Caki2 (cell line): ENCODE measurements around the gene PIGC. TPM values are rescaled to one million over a fixed set of nuclear protein-coding genes. Genes with fewer than 3 reads are reported as not detected.

Experiments used
- DNase-seq: peaks from one replicate; pipeline ENCODE4 v3.0.0-alpha.2; 2015; ENCODE audit warnings: low read depth
- in situ Hi-C: cut with HindIII; loops from 2 replicates; pipeline ENCODE4 v1.10.0; 2016; ENCODE audit warnings: low sequenced_read_pairs, low pct_unique_long_range_greater_than_20kb, mixed read lengths
- total RNA-seq: library from RNA; depleted of rRNA; stranded (reverse); fragments of >200 nt; shearing (Covaris generic); gene quantifications from 2 replicates; pipeline ENCODE4 v1.2.3, GENCODE V29; 2014; ENCODE audit warnings: low replicate concordance

PIGC gene
- total RNA-seq, 1 experiment from 2014 or later: 27.1 TPM

DNA sequence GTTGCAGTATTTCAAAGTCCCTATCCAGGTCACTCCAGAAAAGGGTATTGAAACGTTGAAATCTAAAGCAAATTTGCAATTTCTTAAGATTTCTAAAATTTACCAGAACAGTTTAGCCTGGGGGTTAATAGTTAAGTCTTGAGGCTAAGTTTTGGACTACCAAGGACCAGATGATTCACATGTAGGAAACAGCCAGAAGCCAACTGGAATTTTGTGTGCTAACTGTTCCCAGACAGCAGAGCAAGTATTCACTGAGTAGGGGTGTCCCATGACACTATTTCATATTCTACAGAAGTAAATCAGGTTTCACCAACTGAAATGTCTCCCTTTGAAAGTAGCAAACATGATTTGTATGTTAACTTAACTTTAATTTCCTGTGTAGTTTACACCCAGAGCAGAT is 34.9 kb downstream of the PIGC start:
- in situ Hi-C loops: no loop called here
- DNase-seq: no peak

GRCh38 chr1:172406968-172407367 is 36.9 kb downstream of the PIGC start:
- in situ Hi-C loops: no loop called here
- no peak for DNase-seq

DNA sequence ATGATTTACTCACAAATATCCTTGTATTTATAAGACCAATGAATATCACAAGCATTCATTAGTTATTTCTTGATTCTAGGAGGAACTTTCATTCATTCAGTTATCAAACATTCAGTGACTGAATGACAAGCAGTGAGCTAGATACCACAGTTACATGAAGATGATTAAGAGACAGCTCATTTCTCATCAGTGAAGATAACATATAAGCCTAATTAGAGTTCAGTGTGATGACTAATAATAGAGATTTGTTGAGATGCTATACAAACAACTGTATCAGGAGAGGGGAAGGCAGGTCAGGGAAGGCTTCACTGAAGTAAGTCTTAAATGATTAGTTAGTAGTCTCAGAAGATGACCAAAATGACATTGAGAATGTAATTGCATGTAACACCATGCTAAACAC is 38.0 kb downstream of the PIGC start:
- in situ Hi-C loops: no loop called here

DNA sequence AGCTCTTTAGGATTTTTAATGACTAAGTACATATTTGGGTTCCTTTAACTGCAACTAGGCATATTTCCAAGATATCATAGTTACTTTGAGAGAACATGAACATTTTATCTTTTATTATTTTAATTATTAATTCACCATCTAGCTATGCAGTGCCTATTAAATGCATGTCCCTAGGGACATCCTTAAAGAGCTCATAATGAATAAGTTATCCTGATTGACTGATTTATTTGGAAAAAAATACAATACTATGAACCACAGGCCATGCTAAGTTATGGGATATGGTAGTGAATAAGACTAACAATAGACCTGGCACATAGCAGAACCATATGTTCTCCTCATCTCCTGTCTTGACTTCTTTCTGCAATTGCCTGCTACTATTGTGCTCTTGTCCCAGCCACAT is 39.7 kb downstream of the PIGC start:
- no peak for DNase-seq
- in situ Hi-C loops: no loop called here

More for the DNA sequence above, 38.0 kb downstream of the PIGC start:
- DNase-seq: no peak

DNA sequence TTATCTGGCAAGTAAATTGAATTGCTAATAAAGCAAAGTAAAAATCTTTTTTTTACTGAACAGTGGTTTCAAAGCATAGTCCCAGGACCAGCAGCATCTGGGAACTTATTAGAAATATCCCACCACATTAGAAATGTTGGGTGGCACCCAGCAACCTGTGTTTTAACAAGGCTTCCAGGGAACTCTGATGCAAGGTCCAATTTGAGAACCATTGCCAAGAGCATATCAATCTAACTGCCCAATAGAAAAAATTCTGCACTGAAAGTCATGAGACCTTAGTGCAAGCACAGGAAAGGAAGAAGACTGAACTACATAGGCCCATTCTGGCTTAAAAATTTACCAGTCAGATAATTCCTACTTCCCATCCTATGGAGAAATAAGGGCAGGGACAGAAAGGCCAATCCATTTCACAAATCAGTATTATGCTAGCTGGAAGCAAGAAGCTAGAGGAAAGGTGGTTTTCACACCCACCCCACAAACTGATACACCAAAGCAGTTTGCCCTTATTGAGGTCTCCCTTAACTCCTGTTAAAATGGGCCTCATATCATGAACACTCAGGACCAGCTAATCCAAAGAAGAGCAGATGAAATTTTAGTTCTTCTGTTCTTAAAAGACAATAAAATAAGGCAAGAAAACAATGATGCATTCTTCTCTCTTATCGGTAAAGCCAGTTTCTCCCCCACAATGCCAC is 40.8 kb downstream of the PIGC start:
- in situ Hi-C loops: no loop called here
- no peak for DNase-seq

GRCh38 chr1:172401892-172402291 is 42.0 kb downstream of the PIGC start:
- DNase-seq: no peak
- in situ Hi-C loops: no loop called here

GRCh38 chr1:172401477-172401876 is 42.4 kb downstream of the PIGC start:
- no peak for DNase-seq
- in situ Hi-C loops: no loop called here

DNA sequence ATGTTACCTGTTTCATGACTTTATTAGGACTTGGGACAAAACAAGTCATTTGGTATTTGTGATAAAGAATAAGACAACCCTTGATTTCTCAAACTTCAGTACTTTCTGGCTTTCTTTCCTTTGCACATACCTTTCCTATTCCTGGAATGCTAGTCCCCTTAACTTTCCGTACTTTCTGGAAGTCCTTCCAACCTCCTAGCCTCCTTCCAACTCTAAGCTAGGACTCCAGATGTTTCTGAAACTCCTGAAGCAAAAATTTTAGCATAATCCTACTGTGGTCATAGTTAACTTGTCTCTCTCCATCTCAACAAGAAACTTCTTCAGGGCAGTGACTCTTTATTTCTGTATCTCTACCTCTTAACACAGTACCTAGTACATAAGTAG is 43.2 kb downstream of the PIGC start:
- in situ Hi-C loops: no loop called here
- DNase-seq: no peak

GRCh38 chr1:172399756-172400721 is 43.8 kb downstream of the PIGC start:
- peak; percentile 10 for DNase-seq
- in situ Hi-C loops: no loop called here

GRCh38 chr1:172398970-172399755 is 44.7 kb downstream of the PIGC start:
- in situ Hi-C loops: no loop called here
- DNase-seq: peak; percentile 83

GRCh38 chr1:172398193-172398592 is 45.7 kb downstream of the PIGC start:
- in situ Hi-C loops: no loop called here
- DNase-seq: no peak

GRCh38 chr1:172397633-172398032 is 46.2 kb downstream of the PIGC start:
- no peak for DNase-seq
- in situ Hi-C loops: no loop called here

DNA sequence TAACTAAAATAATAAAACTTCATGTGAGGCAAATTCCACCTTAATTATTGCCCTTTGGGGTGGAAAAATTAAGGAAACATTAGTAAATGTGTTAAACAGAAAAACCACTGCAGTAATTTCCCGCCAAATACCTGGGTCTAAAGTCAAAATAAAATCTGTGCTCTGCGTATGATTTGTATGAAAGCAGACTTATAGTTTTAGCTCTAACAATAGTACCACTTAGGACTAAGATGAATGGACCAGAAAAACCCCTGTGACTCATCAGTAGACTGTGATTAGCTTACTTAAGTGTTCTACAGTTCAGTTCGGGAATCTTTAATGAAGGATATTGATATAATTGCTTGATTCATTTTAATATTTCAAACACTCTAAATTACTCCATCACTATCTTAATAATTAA is 46.6 kb downstream of the PIGC start:
- DNase-seq: peak; percentile 13
- in situ Hi-C loops: no loop called here

DNA sequence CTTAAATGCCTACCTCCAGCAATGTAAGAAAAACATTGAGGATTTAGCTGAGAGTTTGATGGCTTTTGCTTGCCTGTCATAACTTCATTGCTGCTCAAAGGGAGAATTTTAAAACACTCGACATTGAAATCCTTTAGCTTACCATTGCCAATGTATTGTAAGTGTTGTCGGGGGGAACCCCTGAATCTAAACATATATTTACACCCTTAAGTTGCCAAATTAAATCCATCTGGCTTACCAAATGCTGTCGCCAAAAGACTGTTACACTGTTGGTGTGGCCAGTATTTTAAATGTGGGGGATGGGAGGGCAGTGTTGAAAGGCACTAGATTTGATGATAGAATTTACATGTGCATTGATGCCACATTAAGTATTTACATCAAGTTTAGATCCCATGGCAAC is 48.3 kb downstream of the PIGC start:
- in situ Hi-C loops: no loop called here
- DNase-seq: no peak

GRCh38 chr1:172394811-172395210 is 49.1 kb downstream of the PIGC start:
- no peak for DNase-seq

DNA sequence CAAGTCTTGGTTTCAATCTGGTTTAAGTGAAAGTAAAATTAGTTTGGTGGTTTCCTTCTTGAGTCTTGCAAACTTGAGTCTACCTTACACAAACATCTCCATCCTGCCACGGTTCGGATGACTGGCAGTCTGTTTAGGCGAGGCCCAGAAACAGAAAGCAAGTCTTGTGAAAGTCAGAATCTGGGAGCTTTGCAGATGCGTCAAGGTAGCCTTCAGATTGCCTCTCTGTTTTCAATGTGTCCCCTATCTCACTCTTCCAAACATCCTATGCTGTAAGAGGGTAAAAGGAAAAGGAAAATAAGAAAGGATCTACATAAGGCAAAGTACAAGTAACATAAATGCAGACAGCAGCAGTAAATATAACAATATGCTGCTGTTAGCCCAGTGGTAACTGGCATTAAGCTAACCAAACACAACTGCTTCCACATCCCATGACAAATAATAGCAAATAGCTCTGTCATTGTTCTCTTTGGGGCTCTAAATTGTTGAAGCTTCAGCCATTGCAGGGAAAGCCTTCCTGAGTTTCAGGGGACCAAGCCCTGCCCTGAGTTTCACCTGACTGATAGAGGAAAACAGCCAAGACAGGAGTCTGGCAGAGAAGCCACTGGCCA is 49.6 kb downstream of the PIGC start:
- DNase-seq: peak; percentile 12

More at GRCh38 chr1:172394811-172395210, 49.1 kb downstream of the PIGC start:
- in situ Hi-C loops: no loop called here

GRCh38 chr1:172393354-172393753 is 50.5 kb downstream of the PIGC start:
- DNase-seq: no peak
- in situ Hi-C loops: no loop called here

More for the DNA sequence above, 49.6 kb downstream of the PIGC start:
- in situ Hi-C loops: no loop called here

DNA sequence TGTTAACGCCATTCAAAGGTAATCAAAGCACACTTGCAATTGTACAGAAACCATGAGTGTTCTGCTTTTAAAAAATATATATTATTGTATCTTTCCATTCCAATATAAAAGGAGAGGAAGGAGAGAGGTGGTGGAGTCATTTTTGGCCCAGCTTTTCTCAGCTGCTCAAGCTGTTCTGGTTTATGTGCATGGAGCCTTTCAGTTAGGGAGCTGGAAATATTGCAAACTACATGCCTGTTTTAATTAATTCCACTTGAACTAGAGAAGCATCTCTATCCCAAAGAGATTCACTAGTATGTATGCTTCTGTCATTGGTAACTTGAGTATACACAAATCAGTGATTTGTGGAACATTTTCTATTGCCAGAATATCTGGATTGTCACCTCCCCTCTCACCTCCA is 51.9 kb downstream of the PIGC start:
- DNase-seq: no peak
- in situ Hi-C loops: no loop called here
